Activated T-cell treated with anti-CD3 and anti-CD28 coated beads, Interleukin-2, amount 50 U/mL, for 72 hours (primary cell): ENCODE data around the gene RNF223. TPM values are rescaled to one million over a fixed set of nuclear protein-coding genes. Genes with fewer than 3 reads are reported as not detected.
"Not testable (repeated sequence)": the region's sequence is repeated elsewhere in the genome, so short reads cannot be mapped to it uniquely, and the experiment has no call there.

Experiments
- ATAC-seq, 2 donors: fragments of 150-1000 bp; cut with Tn5 transposase; replicated peaks in 1 of 2; 2 replicates each; pipeline ENCODE4 v1.10.0; 2021; ENCODE audit warnings: moderate library complexity in 2 of 2, mild to moderate bottlenecking in 1 of 2
- DNase-seq, 2 donors: peaks; one replicate each; pipeline ENCODE4 v3.0.0; 2021 to 2022; ENCODE audit warnings: mixed read lengths in 1 of 2
- H3K27ac Mint-ChIP-seq: one replicate; pipeline ENCODE4 v1.8.0; 2022; ENCODE audit warnings: mild to moderate bottlenecking, moderate library complexity, mixed read lengths
- H3K27me3 Mint-ChIP-seq: one replicate; pipeline ENCODE4 v1.8.0; 2022; ENCODE audit warnings: low read depth, mixed read lengths
- H3K36me3 Mint-ChIP-seq, 2 donors: one replicate each; pipeline ENCODE4 v1.8.0; 2022; ENCODE audit warnings: mixed read lengths in 2 of 2, mild to moderate bottlenecking in 1 of 2; ENCODE audit not compliant: insufficient read depth in 2 of 2
- H3K4me1 Mint-ChIP-seq: one replicate; pipeline ENCODE4 v1.8.0; 2022; ENCODE audit warnings: low read depth, mixed read lengths
- H3K4me3 Mint-ChIP-seq, 2 donors: one replicate each; pipeline ENCODE4 v1.8.0; 2022; ENCODE audit warnings: mild to moderate bottlenecking in 2 of 2, mixed read lengths in 2 of 2, moderate library complexity in 2 of 2
- H3K9me3 Mint-ChIP-seq, 2 donors: one replicate each; pipeline ENCODE4 v1.8.0; 2022; ENCODE audit warnings: mixed read lengths in 2 of 2
- total RNA-seq, 2 donors: library from RNA; stranded (reverse); gene quantifications; one replicate each; pipeline ENCODE4 v1.2.3, GENCODE V29; 2022

Gene RNF223
- total RNA-seq, 2 donors from 2014 or later = 0.12 TPM; not detected in 1

DNA sequence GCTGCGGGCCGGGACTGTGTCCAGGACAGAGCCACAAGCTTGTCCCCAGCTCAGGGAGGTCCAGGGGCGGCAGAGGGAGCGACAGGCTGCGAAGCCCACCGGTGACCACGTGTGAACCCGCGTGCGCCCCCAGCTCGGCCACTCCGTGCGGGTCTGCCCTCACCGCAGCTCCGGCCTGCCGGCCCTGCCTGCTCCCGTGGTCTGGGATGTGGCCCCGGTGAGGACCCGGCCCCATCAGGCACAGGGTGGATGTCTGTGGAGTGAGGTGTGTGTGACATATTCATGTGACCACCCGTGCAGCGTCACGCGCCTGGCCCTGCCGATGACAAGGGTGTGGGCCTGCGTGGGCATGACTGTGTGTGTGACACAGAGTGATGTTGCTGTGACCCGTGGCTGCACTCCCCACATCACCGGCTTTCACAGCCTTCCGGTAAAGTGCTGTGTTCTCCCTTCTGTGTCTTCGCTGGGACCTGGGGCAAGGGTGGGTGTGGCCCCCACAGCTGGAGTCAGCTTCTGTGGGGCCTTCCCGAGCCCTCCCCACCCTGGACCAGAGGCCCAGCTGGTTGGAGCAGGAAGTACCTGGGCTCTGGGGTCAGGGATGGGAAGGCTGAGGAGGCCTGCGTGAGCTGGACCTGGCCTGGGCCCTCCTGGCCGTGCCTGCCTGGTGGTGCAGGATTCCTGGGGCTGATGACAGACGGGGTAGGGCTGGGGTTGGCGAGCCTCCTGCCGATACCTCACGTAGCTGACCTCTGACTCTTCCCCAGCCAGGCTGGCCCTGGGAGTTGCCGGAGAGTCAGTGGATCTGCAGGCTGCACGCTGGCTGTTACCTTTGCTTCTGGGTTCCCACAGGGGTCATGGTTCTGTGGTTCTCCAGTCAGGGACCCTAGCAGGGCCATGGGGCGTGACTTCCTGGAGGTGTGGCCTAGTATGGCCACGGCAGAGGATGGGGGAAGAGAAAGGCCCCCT lies 4.1 kb downstream of the RNF223 start:
- Mint-ChIP-seq H3K27me3 (peaks cover 6% of the 10 kb centered on the region), H3K9me3 (no peaks in the 10 kb centered on the region), H3K4me1 (peaks cover 27% of the 10 kb centered on the region), H3K36me3 (peaks cover 0 to 5% of the 10 kb centered on the region in 2 donors), H3K27ac (no peak overlapping the region), H3K4me3 (peak overlapping the region in 1 of 2 donors; percentile 64)
- no peak for DNase-seq
- ATAC-seq = no peak

DNA sequence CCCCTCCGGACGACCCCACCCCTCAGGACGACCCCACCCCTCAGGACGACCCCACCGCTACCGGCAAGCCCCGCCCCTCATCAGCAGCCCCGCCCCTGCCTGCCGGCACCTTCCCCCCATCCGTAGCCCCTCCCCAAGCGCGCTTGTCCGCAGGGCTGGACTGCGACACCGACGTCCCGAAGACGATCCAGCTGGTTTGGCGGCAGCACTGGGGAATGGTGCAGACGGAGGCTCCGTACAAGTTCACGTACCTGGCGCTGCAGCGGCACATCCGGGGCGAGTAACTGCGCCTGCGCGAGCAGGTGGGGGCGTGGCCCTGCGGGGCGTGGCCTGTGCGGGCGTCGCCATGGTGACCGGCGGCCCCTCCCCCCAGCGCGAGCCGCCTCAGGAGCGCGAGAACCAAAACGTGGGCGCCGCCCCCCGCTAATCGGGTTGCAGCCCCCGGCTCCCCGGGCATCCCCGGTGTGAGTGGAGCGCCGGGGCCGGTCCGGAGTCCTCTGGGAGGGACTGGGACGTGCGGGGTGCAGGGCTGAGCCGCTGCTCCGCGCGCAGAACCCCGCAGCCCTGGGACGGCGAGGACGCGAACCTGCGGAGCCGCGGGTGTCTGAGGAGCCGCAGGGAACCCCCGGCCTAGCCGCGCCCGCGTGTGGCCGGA lies 4.9 kb downstream of the RNF223 start:
- Mint-ChIP-seq H3K4me1 (peaks cover 26% of the 10 kb centered on the region), H3K36me3 (peaks cover 0 to 7% of the 10 kb centered on the region in 2 donors), H3K27me3 (no peaks in the 10 kb centered on the region), H3K4me3 (peak overlapping the region; percentile 65 to 89), H3K27ac (no peak overlapping the region), H3K9me3 (no peaks in the 10 kb centered on the region)
- peak; percentile 89 to 91 for DNase-seq
- ATAC-seq = peak; percentile 43 to 47

DNA sequence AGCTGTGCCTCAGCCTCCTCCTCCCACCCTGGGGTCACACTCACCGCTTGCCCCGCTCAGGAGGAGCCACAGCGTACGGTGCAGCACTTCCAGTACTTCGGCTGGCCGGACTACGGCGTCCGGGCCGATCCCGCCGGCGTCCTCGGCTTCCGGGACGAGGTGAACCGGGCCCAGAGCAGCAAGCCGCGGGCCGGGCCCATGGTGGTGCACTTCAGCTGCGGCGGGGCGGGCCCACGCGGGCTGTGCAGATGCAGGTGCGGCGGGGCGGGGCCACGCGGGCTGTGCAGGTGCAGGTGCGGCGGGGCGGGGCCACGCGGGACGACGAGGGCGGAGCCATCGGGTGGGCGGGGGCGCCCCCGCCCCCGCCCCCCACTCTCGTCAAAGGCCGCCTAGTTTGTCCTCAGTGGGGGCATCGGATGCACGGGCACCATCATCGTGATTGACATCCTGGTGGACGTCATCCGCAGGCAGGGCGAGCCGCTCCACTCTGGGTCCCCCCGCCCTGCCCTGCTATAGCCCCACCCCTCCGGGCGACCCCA lies 5.5 kb downstream of the RNF223 start:
- Mint-ChIP-seq H3K27me3 (no peaks in the 10 kb centered on the region), H3K4me1 (peaks cover 28% of the 10 kb centered on the region), H3K4me3 (peak overlapping the region; percentile 78 to 89), H3K36me3 (peaks cover 0 to 7% of the 10 kb centered on the region in 2 donors), H3K27ac (no peak overlapping the region), H3K9me3 (no peaks in the 10 kb centered on the region)
- peak; percentile 51 to 73 for DNase-seq
- ATAC-seq = peak; percentile 21 to 23

DNA sequence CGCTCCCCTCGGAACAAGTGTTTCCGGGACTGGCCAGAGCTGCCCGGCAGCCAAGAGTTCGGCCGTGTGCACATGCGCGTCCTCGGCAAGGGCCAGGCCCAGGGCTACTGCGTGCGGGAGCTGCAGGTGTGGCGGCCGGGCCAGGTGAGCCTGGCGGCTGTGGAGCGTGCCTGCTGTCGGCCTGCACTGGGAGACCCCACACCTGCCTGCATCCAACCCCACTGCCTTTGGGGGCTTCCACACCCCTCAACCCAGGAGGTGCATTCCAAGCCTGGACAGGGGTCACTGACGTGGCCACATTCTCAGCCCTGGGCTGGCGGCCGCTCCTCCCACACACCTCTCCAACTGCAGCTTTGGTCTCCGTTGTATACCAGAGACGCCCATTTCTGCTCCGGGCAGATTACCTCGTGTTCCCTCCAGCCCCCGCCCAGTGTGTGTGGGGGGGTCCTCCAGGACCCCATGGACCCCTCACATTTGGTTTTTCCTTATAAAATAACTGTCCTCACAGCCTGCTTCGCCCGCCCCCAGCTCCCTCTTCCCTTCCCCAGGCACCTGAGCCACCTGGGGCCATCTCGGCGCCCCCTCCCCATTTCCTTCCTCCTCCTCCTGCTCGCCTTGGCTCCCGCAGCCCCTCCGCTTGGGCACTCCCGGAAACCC lies 6.1 kb downstream of the RNF223 start:
- Mint-ChIP-seq H3K4me1 (peaks cover 32% of the 10 kb centered on the region), H3K4me3 (peak overlapping the region; percentile 78 to 89), H3K36me3 (peaks cover 0 to 7% of the 10 kb centered on the region in 2 donors), H3K27ac (no peak overlapping the region), H3K27me3 (no peaks in the 10 kb centered on the region), H3K9me3 (no peaks in the 10 kb centered on the region)
- ATAC-seq = no peak
- no peak for DNase-seq

DNA sequence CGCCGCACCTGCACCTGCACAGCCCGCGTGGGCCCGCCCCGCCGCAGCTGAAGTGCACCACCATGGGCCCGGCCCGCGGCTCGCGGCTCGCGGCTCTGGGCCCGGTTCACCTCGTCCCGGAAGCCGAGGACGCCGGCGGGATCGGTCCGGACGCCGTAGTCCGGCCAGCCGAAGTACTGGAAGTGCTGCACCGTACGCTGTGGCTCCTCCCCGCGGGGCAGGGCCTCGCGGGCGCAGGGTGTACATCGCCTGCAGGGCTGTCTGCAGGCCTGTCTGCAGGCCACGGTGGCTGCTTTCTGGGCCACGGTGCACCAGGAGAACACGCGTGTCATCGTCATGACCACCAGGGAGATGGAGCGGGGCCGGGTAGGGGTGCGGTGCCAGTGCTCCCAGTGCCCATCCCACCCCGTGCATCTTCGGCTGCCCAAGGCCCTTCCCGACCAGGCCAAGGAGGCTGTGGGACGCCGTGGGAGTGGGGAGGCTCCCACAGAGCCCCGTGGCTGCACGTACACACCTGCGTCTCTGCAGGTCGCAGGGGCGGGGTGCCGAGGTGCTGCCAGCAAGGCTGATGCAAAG lies 6.7 kb downstream of the RNF223 start:
- peak overlapping the region in 1 of 2 donors; percentile 89 for H3K4me3 Mint-ChIP-seq
- H3K27me3 Mint-ChIP-seq = no peaks in the 10 kb centered on the region
- ATAC-seq (no peak), DNase-seq (no peak)
- peaks cover 0 to 9% of the 10 kb centered on the region in 2 donors for H3K36me3 Mint-ChIP-seq
- H3K9me3 Mint-ChIP-seq = no peaks in the 10 kb centered on the region
- no peak overlapping the region for H3K27ac Mint-ChIP-seq
- H3K4me1 Mint-ChIP-seq = peaks cover 36% of the 10 kb centered on the region

DNA sequence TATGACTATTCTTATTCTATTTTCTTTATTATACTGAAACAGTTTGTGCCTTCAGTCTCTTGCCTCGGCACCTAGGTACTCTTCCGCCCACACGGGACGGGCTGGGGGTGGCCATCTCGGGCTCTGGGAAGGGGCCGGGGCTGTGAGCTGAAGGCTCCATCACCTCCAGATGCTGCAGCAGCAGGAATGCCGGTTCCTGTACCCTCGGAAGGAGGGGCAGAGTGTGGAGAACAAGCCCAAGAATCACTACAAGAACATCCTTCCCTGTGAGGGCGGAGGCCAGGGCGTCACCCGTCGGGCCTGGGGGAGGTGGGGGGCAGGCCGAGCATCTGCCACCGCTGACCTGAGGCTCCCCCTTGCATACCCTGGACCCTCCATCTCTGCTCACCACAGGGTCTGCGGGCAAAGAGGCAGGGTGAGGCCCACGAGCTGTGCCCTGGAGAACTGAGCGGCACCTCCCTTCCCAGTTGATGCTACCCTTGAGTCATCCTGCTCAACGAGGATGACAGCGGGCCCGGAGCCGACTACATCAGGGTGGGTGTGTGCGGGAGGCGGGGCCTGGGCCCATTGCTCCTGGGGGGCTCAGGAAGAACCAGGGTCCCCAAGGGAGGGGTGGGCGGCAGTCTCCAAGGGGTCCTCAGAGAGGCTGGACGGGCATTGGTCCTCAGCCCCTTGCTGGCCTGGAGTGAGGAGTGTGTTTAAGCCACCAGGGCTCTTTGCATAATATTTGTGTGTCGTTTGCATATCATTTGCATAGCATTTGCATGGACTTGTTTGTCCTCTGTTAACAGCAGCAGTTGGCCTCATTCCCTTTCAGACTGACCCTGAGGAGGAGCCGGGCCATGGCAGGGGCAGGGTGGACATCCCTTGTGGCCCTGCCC lies 7.5 kb downstream of the RNF223 start:
- no peaks in the 10 kb centered on the region for H3K27me3 Mint-ChIP-seq
- H3K4me1 Mint-ChIP-seq = peaks cover 38% of the 10 kb centered on the region
- DNase-seq (peak in 1 of 2 donors; percentile 54), ATAC-seq (no peak)
- H3K36me3 Mint-ChIP-seq = peaks cover 0 to 11% of the 10 kb centered on the region in 2 donors
- H3K9me3 Mint-ChIP-seq = no peaks in the 10 kb centered on the region
- H3K4me3 Mint-ChIP-seq = peak overlapping the region; percentile 51 to 73
- H3K27ac Mint-ChIP-seq = no peak overlapping the region

DNA sequence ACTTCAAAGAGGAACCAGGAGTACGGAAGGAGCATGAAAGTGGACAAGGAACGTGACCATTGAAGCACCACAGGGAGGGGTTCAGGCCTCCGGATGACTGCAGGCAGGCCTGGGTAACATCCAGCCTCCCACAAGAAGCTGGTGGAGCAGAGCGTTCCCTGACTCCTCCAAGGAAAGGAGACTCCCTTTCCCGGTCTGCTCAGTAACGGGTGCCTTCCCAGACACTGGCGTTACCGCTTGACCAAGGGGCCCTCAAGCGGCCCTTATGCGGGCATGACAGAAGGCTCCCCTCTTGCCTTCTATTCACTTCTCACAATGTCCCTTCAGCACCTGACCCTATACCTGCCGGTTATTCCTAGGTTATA lies 8.2 kb downstream of the RNF223 start:
- not testable (repeated sequence) for H3K27me3 Mint-ChIP-seq, H3K9me3 Mint-ChIP-seq, ATAC-seq, DNase-seq
- H3K4me3 Mint-ChIP-seq = peak overlapping the region; percentile 73 to 88
- peaks cover 43% of the 10 kb centered on the region for H3K4me1 Mint-ChIP-seq
- H3K27ac Mint-ChIP-seq = peak overlapping the region; percentile 6
- peaks cover 0 to 15% of the 10 kb centered on the region in 2 donors for H3K36me3 Mint-ChIP-seq

DNA sequence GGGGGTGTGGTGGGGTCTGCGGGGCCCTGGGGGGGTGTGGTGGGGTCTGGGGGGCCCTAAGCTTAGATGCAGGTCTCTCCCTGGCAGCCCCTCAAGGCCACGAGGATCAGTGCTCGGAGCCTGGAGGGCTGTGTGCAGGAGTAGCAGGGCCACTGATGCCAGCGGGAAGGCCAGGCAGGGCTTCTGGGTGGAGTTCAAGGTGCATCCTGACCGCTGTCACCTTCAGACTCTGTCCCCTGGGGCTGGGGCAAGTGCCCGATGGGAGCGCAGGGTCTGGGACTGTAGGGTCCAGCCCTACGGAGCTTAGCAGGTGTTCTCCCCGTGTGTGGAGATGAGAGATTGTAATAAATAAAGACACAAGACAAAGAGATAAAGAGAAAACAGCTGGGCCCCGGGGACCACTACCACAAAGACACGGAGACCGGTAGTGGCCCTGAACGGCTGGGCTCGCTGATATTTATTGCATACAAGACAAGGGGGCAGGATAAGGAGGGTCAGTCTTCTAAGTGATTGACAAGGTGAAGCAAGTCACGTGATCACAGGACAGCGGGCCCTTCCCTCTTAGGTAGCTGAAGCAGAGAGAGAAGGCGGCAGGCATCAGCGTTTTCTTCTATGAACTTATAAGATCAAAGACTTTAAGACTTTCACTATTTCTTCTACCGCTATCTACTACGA lies 8.7 kb downstream of the RNF223 start:
- Mint-ChIP-seq H3K27me3 (no peaks in the 10 kb centered on the region), H3K4me1 (peaks cover 47% of the 10 kb centered on the region), H3K4me3 (peak overlapping the region; percentile 73 to 88), H3K9me3 (no peaks in the 10 kb centered on the region), H3K36me3 (peaks cover 0 to 18% of the 10 kb centered on the region in 2 donors), H3K27ac (peak overlapping the region; percentile 6)
- ATAC-seq (no peak), DNase-seq (no peak)

DNA sequence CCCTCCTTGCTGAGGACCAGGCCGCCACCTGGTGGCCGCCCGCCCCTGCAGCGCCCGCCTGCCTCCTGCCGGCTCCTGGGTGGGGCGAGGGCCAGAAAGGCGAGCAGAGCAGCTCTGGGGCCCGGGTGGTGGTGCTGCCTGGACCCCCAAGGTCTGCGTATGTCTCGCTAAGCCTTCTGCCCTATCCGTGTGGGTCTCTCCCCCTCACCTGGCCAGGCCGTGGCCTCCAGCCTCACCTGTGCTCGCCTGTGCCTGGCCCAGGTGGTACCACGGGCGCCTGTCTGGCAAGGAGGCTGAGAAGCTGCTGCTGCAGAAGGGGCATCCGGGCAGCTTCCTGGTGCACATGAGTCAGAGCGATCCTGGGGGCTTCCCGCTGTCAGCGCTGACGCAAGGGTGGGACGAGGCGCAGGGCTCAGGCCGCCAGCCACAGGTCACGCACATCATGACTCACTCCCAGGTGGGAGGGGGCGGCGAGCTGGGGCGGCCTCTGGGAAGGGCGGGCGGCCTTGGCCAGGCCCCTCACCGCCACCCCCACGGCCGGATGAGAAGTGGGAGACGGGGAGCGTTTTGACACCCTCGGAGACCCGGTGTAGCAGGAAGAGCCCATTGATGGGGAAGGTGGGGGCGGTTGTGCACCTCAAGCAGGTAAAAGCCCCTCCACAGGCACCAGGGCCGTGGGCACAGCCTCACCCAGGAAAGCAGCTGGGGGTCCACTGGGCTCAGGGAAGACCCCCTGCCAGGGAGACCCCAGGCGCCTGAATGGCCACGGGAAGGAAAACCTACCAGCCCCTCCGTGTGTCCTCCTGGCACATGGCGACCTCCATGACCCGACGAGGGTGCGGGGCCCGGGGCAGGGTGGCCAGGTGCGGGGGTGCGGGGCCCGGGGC lies 9.9 kb downstream of the RNF223 start:
- H3K4me1 Mint-ChIP-seq = peaks cover 52% of the 10 kb centered on the region
- ATAC-seq (peak; percentile 76 to 78), DNase-seq (peak; percentile 91 to 98)
- peak overlapping the region; percentile 75 to 95 for H3K4me3 Mint-ChIP-seq
- H3K36me3 Mint-ChIP-seq = peaks cover 0 to 23% of the 10 kb centered on the region in 2 donors
- no peaks in the 10 kb centered on the region for H3K27me3 Mint-ChIP-seq
- no peaks in the 10 kb centered on the region for H3K9me3 Mint-ChIP-seq
- H3K27ac Mint-ChIP-seq = peak overlapping the region; percentile 27

DNA sequence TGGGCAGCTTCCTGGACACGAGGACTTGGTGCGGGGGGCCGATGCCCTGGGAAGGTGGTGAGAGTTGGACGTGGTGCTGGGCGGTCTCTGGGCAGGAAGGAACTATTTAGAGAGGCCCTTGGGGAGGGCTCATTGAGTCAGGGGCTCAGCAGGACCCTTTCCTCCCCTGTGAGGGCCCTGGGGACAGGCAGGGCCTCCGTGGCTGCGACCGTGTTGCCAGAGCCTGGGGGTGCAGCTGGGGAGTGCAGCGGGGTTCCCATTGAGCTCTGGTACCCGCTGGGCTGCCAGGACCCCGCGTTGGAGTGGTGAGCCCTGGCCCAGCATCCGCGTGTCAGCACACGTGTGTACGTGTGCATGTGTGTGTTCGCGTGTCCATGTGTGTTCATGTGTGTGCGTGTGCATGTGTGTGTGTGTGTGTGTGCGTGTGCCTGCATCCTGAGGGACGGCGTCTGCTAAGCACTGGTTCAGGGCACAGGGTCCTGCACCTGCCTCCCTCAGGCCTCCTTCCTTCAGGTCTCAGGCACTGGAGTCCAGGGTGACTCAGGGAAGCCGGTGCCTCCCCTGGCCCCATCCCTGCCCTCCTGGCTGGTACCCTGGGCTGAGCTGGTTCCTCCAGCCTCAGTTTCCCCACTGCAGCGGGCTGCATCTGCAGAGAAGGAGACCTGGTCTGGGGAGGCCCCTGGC lies 10.7 kb downstream of the RNF223 start:
- peaks cover 0 to 23% of the 10 kb centered on the region in 2 donors for H3K36me3 Mint-ChIP-seq
- peak overlapping the region; percentile 75 to 95 for H3K4me3 Mint-ChIP-seq
- peaks cover 5% of the 10 kb centered on the region for H3K27me3 Mint-ChIP-seq
- no peaks in the 10 kb centered on the region for H3K9me3 Mint-ChIP-seq
- peak in 1 of 2 donors; percentile 2 for ATAC-seq
- H3K4me1 Mint-ChIP-seq = peaks cover 56% of the 10 kb centered on the region
- H3K27ac Mint-ChIP-seq = peak overlapping the region; percentile 4
- no peak for DNase-seq
